ENCODE measurements around the gene KHDC1L.
"Not testable (repeated sequence)": the region's sequence is repeated elsewhere in the genome, so short reads cannot be mapped to it uniquely, and the experiment has no call there.

KHDC1L gene

DNA sequence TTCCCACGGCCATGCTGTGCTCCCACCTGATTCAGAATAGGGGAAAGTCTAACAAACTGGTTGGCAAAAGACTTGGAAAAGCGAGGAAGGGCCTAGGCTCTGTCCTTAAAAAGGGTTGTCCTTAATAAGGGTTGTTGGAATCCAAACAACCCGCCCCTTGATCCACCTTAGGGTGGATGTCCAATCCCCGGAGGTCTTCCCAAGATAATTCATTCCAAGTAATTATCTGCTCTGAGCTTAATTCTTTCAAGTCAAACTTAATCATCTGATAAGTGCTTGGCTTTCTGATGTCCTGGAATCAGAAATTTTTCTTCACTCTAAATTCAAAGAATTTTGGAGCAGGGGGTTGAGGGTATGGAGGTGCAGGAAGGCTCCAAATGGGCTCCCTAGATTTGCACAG is at the start of gene KHDC1L:
Gene KHDC1L, minus strand, starts transcription at position 101 of the 400 bp plus-strand sequence. Its CDS starts 88 bp downstream, at position 13.
- no peak for DNase-seq (ENCODE audit: low read depth in 2 of 2)

- DNase-seq (ENCODE audit: low read depth in 2 of 2): not testable (repeated sequence)
These were observed 44.0 kb upstream of the KHDC1L start for GRCh38 chr6:73269296-73269695.

DNA sequence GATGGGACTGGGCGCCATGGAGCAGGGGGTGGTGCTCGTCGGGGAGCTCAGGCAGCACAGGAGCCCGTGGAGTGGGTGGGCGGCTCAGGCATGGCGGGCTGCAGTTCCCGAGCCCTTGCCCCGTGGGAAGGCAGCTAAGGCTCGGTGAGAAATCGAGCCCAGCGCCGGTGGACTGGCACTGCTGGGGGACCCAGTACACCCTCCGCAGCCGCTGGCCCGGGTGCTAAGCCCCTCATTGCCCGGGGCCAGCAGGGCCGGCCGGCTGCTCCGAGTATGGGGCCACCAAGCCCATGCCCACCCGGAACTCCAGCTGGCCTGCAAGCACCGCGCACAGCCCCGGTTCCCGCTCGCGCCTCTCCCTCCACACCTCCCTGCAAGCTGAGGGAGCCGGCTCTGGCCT is 43.6 kb upstream of the KHDC1L start:
- not testable (repeated sequence) for DNase-seq (ENCODE audit: low read depth in 2 of 2)

GRCh38 chr6:73264446-73264845 is 39.1 kb upstream of the KHDC1L start:
- no peak for DNase-seq (ENCODE audit: low read depth in 2 of 2)

DNA sequence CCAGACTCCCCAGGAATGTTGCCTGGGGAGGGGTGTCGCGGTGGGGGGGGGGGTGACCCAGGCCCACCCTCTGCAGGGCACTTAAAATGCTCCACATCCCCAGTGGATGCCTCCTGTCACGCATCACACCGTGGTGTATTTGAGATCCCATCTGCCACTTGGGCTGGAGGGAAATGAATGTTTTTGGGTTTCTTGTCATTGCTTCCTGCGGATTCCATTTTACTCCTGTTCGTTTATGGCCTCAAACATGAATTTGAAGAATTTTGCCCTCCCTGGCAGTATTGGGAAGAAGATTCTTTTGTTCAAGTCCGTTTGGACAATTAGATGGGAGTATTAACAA is 38.2 kb upstream of the KHDC1L start:
- DNase-seq (ENCODE audit: low read depth in 2 of 2): no peak

DNA sequence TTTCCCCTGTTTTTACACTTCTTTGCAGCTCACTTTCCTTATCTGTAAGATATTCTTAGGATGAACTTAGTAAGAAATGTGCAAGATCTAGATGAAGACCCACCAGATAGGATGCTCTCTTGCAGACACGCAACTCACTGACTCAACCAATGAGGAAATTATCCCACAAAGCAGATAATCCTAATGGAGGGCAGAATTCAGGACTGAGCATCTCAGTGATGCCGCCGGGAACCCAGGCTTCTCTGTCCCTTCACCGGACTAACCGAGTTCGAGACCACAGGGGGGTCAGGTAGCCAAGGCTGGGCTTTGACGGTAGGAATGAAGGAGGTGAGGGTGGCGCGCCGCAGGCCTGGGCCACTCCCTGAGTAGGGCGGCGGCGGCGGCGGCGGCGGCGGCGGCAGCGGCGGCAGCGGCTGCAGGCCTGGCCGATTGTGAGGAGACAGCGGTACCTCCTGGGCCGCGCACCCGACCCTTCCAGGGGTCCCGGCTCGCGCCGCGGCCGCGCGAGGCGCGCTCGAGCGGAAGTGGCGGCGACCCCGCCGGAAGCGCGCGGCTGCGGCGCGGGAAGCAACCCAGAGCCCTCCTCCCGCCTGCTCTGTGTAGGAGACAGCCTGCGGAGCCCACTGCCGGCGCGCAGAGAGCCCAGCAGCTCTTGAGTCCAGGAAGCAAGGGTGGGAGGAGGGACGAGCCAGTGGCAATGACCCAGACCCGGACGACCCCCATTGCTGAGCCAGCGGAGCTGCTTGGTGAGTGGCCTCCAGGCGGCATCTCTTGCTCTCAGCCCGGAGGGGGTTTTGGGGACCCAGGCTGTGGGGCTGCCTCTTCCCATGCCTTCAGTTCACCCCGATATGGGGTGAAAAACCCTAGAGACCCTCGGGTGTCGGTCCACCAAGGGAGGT is 37.6 kb upstream of the KHDC1L start, which contains the start of gene KHDC1:
Gene KHDC1, minus strand, starts transcription at position 526 of the 899 bp plus-strand sequence. CDS start 20,679 bp downstream, outside the sequence.
- peak; percentile 37 to 49 for DNase-seq (ENCODE audit: low read depth in 2 of 2)

- DNase-seq (ENCODE audit: low read depth in 2 of 2): no peak
These were observed 33.4 kb upstream of the KHDC1L start for GRCh38 chr6:73258721-73259120.

GRCh38 chr6:73254323-73254722 is 29.0 kb upstream of the KHDC1L start:
- DNase-seq (ENCODE audit: low read depth in 2 of 2): not testable (repeated sequence)

- DNase-seq (ENCODE audit: low read depth in 2 of 2): no peak
These were observed 27.4 kb upstream of the KHDC1L start for GRCh38 chr6:73252703-73253102.

- DNase-seq (ENCODE audit: low read depth in 2 of 2): no peak
These were observed 24.7 kb upstream of the KHDC1L start for GRCh38 chr6:73250016-73250415.

GRCh38 chr6:73248192-73248903 is 23.1 kb upstream of the KHDC1L start:
- no peak for DNase-seq (ENCODE audit: low read depth in 2 of 2)

- DNase-seq (ENCODE audit: low read depth in 2 of 2): no peak
These were observed 16.7 kb upstream of the KHDC1L start for GRCh38 chr6:73242001-73242400.

DNA sequence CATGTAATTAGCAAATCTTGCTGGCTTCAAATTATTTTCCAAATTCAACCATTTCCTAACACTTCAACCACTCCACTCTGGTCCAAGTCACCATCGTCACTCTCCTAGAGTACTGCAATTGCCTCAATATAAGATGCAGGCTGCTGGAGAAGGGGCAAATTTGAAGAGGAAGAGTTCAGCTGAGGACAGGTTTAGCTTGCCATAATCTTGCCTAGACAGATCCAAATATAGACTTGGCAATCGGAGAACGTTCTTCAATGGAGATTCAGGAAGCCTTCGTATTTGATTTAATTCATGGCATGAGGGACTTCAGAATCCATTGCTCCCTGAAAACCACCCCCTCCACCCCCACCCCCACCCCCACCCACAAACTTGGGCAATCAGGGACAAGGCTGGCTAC is 15.4 kb upstream of the KHDC1L start:
- DNase-seq (ENCODE audit: low read depth in 2 of 2): no peak

GRCh38 chr6:73236144-73236750 is 11.0 kb upstream of the KHDC1L start:
- no peak for DNase-seq (ENCODE audit: low read depth in 2 of 2)

- DNase-seq (ENCODE audit: low read depth in 2 of 2): no peak
These were observed 9.4 kb upstream of the KHDC1L start for GRCh38 chr6:73234733-73235132.

- DNase-seq (ENCODE audit: low read depth in 2 of 2): not testable (repeated sequence)
These were observed 8.7 kb upstream of the KHDC1L start for GRCh38 chr6:73233971-73234370.

DNA sequence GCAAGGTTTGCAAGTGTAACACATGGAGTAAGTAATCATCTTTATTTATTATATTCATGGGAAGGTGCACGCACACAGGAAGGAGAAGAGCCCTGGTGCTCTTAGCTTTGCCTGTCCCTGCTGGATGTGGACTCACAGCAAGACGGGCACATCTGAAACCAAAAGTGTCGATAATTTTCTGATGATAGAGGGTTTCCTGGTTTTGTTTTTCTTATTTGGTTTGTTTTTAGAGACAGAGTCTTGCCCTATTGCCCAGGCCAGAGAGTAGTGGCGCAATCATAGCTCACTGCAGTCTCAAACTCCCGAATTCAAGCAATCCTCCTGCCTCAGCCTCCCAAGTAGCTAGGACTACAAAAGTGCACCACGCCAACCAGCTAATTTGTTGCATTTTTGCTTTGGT is 7.8 kb upstream of the KHDC1L start:
- DNase-seq (ENCODE audit: low read depth in 2 of 2): no peak

- no peak for DNase-seq (ENCODE audit: low read depth in 2 of 2)
These were observed 6.7 kb upstream of the KHDC1L start for GRCh38 chr6:73231986-73232391.

- no peak for DNase-seq (ENCODE audit: low read depth in 2 of 2)
These were observed 2.4 kb upstream of the KHDC1L start for GRCh38 chr6:73227606-73228255.

GRCh38 chr6:73216859-73217258 is 8.4 kb downstream of the KHDC1L start:
- no peak for DNase-seq (ENCODE audit: low read depth in 2 of 2)

DNA sequence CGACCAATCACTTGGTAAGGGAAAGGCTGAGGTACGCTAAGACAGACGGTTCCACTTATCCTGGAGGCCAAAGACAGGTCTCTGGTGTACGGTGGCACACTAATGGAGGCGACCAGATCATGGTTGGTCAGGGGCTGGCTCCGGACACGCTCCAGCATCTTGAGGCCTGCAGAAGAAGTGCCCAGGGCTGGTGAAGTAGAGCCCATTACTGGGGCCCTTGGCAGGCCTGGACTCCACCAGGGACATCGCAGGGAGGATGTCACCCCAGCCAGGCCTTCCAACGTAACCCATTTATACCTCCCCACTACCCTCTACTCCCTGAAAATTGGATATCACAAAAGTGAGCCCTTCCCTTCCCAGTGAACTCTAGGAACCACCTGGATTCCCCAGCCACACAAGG is 16.2 kb downstream of the KHDC1L start:
- DNase-seq (ENCODE audit: low read depth in 2 of 2): no peak
